DOHH2 (cell line): ENCODE results near the gene STYX.

Experiments used
- EZH2phosphoT487 ChIP-seq: fragments of 200-600 bp; sonication (generic); IDR thresholded peaks from 2 replicates; pipeline ENCODE4 v1.6.1; 2017; ENCODE audit warnings: borderline replicate concordance, mild to moderate bottlenecking, antibody characterized with exemption, low read length, moderate library complexity, mixed read lengths
- TF ChIP-seq, protein P1 (sequence below): fragments of 200-600 bp; sonication (generic); IDR thresholded peaks from one replicate; pipeline ENCODE4 v1.5.1; 2014; ENCODE audit warnings: antibody characterized with exemption, mild to moderate bottlenecking, low read depth, low read length; ENCODE audit not compliant: poor library complexity, severe bottlenecking

DNA sequence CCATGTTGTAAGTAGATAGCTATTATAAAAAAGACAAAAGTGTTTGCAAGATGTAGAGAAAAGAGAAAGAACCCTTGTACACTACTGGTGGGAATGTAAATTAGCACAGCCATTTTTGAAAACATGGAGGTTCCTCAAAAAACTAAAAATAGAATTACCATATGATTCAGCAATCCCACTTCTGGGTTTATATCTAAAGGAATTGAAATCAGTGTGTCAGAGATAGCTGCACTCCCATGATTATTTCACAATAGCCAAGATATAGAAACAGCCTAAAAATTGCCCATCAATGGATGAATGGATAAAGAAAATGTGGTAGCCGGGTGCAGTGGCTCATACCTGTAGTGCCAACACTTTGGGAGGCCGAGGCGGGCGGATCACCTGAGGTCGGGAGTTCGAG, 13.8 kb upstream of the STYX start:
- TF ChIP-seq, protein P1, sequence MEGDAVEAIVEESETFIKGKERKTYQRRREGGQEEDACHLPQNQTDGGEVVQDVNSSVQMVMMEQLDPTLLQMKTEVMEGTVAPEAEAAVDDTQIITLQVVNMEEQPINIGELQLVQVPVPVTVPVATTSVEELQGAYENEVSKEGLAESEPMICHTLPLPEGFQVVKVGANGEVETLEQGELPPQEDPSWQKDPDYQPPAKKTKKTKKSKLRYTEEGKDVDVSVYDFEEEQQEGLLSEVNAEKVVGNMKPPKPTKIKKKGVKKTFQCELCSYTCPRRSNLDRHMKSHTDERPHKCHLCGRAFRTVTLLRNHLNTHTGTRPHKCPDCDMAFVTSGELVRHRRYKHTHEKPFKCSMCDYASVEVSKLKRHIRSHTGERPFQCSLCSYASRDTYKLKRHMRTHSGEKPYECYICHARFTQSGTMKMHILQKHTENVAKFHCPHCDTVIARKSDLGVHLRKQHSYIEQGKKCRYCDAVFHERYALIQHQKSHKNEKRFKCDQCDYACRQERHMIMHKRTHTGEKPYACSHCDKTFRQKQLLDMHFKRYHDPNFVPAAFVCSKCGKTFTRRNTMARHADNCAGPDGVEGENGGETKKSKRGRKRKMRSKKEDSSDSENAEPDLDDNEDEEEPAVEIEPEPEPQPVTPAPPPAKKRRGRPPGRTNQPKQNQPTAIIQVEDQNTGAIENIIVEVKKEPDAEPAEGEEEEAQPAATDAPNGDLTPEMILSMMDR, result no peak
- TF ChIP-seq EZH2phosphoT487, result no peak
